Activated T-helper 2 cell treated with anti-CD3 and anti-CD28 coated beads, Interferon-gamma antibody, Interleukin-2, Interleukin-4, amounts not matched to agents 10 μg/mL and 5 μg/mL and 100 μg/mL, durations not matched to agents 14 hours and 24 hours and 36 hours (primary cell): ENCODE data around the gene HSPB1. TPM values are rescaled to one million over a fixed set of nuclear protein-coding genes. Genes with fewer than 3 reads are reported as not detected.

ENCODE experiments used
- DNase-seq: peaks from one replicate; pipeline ENCODE4 v3.0.0; 2021; ENCODE audit warnings: low spot score
- H3K27ac Mint-ChIP-seq: one replicate; pipeline ENCODE4 v1.8.0; 2021; ENCODE audit warnings: mixed read lengths
- H3K27me3 Mint-ChIP-seq: one replicate; pipeline ENCODE4 v1.8.0; 2021; ENCODE audit warnings: low read depth, mixed read lengths
- H3K36me3 Mint-ChIP-seq: one replicate; pipeline ENCODE4 v1.8.0; 2021; ENCODE audit warnings: low read depth, mixed read lengths
- H3K4me1 Mint-ChIP-seq: one replicate; pipeline ENCODE4 v1.8.0; 2021; ENCODE audit warnings: low read depth, mixed read lengths
- H3K4me3 Mint-ChIP-seq: one replicate; pipeline ENCODE4 v1.8.0; 2021; ENCODE audit warnings: low read depth, mild to moderate bottlenecking, moderate library complexity, mixed read lengths
- H3K9me3 Mint-ChIP-seq: one replicate; pipeline ENCODE4 v1.8.0; 2021; ENCODE audit warnings: mixed read lengths
- intact Hi-C: fragments of 100-400 bp; cut with micrococcal nuclease; formaldehyde crosslinking; loops from one replicate; pipeline ENCODE4 v1.15.1; 2023
- total RNA-seq: library from RNA; stranded (reverse); gene quantifications from 2 replicates; pipeline ENCODE4 v1.2.3, GENCODE V29; 2022

The HSPB1 gene
- total RNA-seq, 1 donor from 2014 or later = 131 TPM

DNA sequence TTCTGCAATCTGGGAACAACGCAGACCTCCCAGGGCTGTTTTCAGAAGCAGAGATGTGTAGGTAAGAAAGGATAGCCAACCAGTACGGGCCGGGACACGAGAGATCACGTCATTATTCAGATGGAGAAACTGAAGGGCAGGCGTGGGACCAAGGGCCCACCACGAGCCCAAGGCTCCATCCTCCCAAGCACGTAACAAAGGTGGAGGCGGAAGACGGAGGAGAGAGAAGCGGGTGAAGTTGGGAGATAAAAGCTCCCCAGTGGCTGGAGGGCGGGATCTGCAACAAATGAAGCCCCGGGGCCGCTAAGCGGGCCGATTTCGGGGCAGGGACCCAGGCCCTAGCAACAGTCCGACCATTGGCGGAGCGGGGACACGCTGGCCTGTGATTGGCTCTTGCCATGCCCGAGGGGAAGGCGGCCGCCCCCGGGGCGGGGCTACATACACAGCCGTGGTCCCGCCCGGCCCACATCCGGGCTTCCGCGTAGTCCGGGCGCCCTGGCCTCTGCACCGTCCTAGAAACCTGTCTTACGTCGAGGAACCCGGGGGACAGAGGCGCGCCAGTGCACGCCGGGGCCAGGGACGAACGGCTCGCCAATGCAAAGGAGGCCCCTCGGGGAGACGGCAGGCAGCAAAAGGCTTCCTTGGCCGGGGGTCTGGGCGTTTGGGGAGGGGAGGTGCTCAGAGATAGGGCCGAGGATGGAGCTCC lies 15.5 kb downstream of the HSPB1 start:
- Mint-ChIP-seq H3K9me3 (no peaks in the 10 kb centered on the region), H3K4me1 (peaks cover 34% of the 10 kb centered on the region), H3K36me3 (peaks cover 11% of the 10 kb centered on the region), H3K4me3 (peak overlapping the region; percentile 86), H3K27me3 (no peaks in the 10 kb centered on the region), H3K27ac (peak overlapping the region; percentile 99)
- intact Hi-C loops = loop anchor here (1.0 to 10.0 kb wide), 5 partner anchors 27 to 273 kb away; partner anchors contain the start of genes MDH2 and STYXL1
- DNase-seq = peak; percentile 95

DNA sequence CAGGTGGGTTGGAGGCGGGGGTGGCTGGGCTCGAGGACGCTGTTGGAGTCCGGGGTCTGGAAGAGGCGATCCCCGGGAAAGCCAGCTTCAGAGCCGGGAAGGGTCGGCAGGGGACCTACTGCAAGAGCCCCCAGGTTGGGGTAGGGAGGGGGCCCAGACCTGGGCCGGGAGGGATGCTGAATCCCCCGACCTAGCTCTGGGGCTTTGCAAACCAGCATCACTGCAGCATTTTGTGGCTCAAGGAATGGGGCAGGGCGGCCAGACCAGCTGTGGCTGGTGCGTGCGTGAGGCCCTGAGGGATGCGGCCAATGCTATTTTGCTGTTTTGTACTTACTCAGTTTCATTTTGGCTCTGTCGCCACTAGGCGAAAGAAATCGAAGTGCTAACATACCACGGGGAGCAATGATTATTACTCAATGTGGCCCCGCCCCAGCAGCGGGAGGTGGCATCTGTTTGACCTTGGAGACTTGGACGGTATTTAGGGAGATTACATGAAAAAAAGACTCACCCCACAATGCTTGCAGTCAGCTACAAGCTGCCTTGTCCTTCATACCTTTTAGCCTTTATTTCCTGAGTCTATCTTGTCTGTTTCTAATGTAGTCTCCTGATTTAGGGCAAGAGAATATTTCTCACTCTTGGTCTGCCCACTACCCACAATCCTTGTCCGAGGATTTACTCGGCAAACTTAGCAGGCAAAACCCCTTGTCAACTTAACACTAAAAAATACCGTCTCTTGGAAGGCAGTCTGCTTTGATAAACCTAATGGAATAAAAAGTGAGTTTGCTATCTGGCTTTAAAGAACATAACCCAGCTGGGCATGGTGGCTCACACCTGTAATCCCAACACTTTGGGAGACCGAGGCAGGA lies 16.2 kb downstream of the HSPB1 start:
- H3K27me3 Mint-ChIP-seq = no peaks in the 10 kb centered on the region
- no peaks in the 10 kb centered on the region for H3K9me3 Mint-ChIP-seq
- peak; percentile 68 for DNase-seq
- intact Hi-C loops = loop anchor here (1.0 to 10.0 kb wide), 5 partner anchors 27 to 274 kb away; partner anchors contain the start of genes MDH2 and STYXL1
- H3K4me3 Mint-ChIP-seq = peak overlapping the region; percentile 86
- peaks cover 16% of the 10 kb centered on the region for H3K36me3 Mint-ChIP-seq
- H3K27ac Mint-ChIP-seq = peak overlapping the region; percentile 99
- H3K4me1 Mint-ChIP-seq = peaks cover 34% of the 10 kb centered on the region

DNA sequence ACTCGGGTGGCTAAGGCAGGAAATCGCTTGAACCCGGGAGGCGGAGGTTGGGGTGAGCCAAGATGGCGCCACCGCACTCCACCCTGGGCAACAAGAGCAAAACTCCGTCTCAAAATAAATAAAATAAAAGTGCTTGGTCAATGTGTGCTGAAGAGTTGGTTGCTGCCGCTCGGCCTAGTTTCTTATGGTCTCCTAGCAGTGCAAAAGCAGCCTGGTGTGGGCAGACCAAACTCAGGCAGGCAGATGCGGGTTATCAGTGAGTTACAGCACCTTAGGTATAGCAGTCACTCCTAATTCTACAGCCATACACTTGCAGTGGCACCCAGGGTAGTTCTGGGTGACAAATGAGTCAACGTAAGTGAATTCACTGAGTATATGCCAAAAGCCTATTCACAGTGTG lies 22.6 kb downstream of the HSPB1 start:
- Mint-ChIP-seq H3K4me1 (peaks cover 25% of the 10 kb centered on the region), H3K36me3 (peaks cover 64% of the 10 kb centered on the region)

GRCh38 chr7:76325811-76326210 lies 23.3 kb downstream of the HSPB1 start:
- no peak for DNase-seq
- Mint-ChIP-seq H3K36me3 (peaks cover 71% of the 10 kb centered on the region), H3K9me3 (no peaks in the 10 kb centered on the region), H3K4me1 (peaks cover 25% of the 10 kb centered on the region), H3K4me3 (no peak overlapping the region), H3K27ac (no peak overlapping the region), H3K27me3 (no peaks in the 10 kb centered on the region)
- intact Hi-C loops = no loop called here

More for the DNA sequence above, 22.6 kb downstream of the HSPB1 start:
- no peak overlapping the region for H3K4me3 Mint-ChIP-seq
- no peaks in the 10 kb centered on the region for H3K9me3 Mint-ChIP-seq
- no peak for DNase-seq
- no peak overlapping the region for H3K27ac Mint-ChIP-seq
- intact Hi-C loops = no loop called here
- H3K27me3 Mint-ChIP-seq = no peaks in the 10 kb centered on the region

DNA sequence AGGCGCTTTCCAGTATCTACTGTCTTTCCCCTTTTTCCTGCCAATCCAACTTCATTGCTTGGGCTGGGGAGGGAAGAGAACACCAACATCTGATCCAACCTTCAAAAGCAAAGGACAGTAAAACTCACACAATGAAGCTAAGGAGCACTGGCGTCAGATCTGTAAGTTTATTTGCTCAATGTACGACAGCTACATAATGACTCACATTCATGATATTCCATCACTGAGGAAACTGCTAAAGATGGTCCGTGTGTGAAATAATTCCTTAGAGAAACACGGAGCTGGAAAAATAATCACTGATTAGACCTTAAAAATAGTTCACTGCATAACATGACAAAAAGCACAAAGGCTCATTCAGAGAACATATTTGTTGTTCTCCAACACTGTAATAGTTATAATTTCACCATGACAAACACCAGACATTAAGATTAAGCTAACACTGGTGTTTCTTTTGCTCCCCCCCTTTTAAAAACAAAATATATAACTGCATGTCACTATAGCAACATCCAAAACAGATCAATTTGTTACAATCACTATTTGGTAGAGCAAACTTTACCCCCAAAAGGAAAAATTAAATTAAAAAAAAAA lies 24.3 kb downstream of the HSPB1 start:
- no peaks in the 10 kb centered on the region for H3K9me3 Mint-ChIP-seq
- H3K27me3 Mint-ChIP-seq = no peaks in the 10 kb centered on the region
- H3K4me3 Mint-ChIP-seq = no peak overlapping the region
- DNase-seq = no peak
- intact Hi-C loops = no loop called here
- peaks cover 77% of the 10 kb centered on the region for H3K36me3 Mint-ChIP-seq
- peaks cover 25% of the 10 kb centered on the region for H3K4me1 Mint-ChIP-seq
- H3K27ac Mint-ChIP-seq = no peak overlapping the region

- Mint-ChIP-seq H3K27me3 (no peaks in the 10 kb centered on the region), H3K4me1 (peaks cover 25% of the 10 kb centered on the region), H3K27ac (no peak overlapping the region), H3K36me3 (peaks cover 79% of the 10 kb centered on the region), H3K9me3 (no peaks in the 10 kb centered on the region), H3K4me3 (no peak overlapping the region)
- DNase-seq = no peak
- intact Hi-C loops = no loop called here
These were observed 25.1 kb downstream of the HSPB1 start for GRCh38 chr7:76327610-76328009.

DNA sequence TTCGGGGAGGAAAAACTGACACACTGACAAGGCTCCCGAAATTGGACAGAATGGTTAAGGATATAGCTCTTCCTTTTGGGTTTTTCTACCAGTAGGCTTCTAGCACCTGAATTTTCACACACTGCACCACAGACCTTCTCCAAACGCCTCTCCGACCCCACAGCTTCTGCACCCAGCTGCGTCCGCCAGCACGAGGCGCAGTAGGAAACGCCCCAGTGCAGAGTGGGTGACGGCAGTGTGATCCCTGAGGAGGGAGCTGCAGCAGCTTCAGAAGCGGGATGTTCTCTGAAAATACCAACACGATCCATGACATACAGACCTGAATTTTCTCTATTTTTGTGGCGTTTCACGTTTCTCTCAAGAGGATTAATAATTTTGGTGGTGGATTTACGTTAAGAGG lies 25.9 kb downstream of the HSPB1 start:
- H3K4me3 Mint-ChIP-seq = no peak overlapping the region
- H3K9me3 Mint-ChIP-seq = no peaks in the 10 kb centered on the region
- peaks cover 25% of the 10 kb centered on the region for H3K4me1 Mint-ChIP-seq
- no peaks in the 10 kb centered on the region for H3K27me3 Mint-ChIP-seq
- intact Hi-C loops = no loop called here
- no peak for DNase-seq
- H3K27ac Mint-ChIP-seq = no peak overlapping the region
- H3K36me3 Mint-ChIP-seq = peaks cover 78% of the 10 kb centered on the region

DNA sequence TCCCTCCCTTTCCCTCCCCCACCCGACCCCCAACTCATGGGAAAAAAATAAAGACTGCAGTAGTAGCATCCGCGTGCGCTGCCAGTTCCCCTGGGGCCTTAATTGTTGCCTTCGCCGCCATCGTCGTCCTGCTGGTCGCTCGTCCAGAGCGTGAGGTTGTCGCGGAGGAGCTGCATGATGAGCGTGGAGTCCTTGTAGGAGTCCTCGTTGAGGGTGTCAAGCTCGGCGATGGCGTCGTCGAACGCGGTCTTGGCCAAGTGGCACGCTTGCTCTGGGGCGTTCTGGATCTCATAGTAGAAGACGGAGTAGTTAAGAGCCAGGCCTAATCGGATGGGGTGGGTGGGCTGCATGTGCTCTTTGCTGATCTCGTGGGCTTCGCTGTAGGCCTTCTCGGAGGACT lies 27.0 kb downstream of the HSPB1 start:
- Mint-ChIP-seq H3K27me3 (no peaks in the 10 kb centered on the region), H3K36me3 (peaks cover 78% of the 10 kb centered on the region), H3K4me1 (peaks cover 24% of the 10 kb centered on the region), H3K27ac (no peak overlapping the region), H3K9me3 (no peaks in the 10 kb centered on the region), H3K4me3 (no peak overlapping the region)
- no peak for DNase-seq
- intact Hi-C loops = no loop called here

- no peak for DNase-seq
- Mint-ChIP-seq H3K9me3 (no peaks in the 10 kb centered on the region), H3K36me3 (peaks cover 72% of the 10 kb centered on the region), H3K4me3 (no peak overlapping the region), H3K27ac (peak overlapping the region; percentile 36), H3K27me3 (no peaks in the 10 kb centered on the region), H3K4me1 (peaks cover 24% of the 10 kb centered on the region)
- intact Hi-C loops = no loop called here
These were observed 27.8 kb downstream of the HSPB1 start for GRCh38 chr7:76330261-76330660.

DNA sequence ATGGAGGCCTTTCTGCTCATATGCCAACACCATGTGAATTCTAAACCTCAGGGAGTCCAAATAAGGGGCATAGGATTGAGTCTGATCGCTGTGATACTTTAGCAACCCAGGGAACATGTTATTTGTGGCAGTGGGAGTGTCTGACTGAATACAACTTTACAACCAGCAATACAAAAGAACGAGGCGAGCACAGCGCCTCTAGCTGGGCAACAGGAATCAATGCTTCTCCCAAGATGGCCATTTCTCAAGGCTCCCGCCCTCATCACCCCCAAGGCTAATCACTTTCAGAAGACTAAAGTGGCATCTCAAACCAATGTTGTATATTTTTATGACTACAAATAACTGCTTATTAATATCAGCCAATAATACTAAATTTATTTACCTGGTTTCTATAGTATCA lies 28.2 kb downstream of the HSPB1 start:
- Mint-ChIP-seq H3K4me3 (no peak overlapping the region), H3K9me3 (no peaks in the 10 kb centered on the region), H3K27ac (no peak overlapping the region), H3K4me1 (peaks cover 24% of the 10 kb centered on the region), H3K36me3 (peaks cover 70% of the 10 kb centered on the region), H3K27me3 (no peaks in the 10 kb centered on the region)
- intact Hi-C loops = no loop called here
- DNase-seq = no peak

DNA sequence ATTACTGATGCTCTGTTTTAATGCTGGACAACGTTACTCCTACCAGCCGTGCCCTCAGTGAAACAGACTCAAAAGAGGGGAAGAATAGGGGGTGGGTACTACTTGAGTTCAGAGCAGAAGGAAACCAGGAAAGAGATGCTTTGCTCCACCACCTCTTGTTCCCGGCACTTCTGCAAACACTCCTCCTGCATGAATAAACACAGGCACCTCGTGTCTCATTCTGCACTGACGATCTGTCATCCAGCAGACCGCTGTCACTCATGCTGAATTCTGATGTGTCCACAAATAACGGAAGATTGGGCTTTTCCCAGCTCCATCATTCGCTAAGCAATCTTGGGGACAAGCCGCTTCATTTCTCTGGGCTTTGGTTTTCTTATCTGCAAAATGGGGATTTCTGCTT lies 29.6 kb downstream of the HSPB1 start:
- peaks cover 62% of the 10 kb centered on the region for H3K36me3 Mint-ChIP-seq
- H3K9me3 Mint-ChIP-seq = no peaks in the 10 kb centered on the region
- H3K27ac Mint-ChIP-seq = no peak overlapping the region
- peaks cover 21% of the 10 kb centered on the region for H3K4me1 Mint-ChIP-seq
- H3K27me3 Mint-ChIP-seq = no peaks in the 10 kb centered on the region
- intact Hi-C loops = no loop called here
- DNase-seq = no peak
- no peak overlapping the region for H3K4me3 Mint-ChIP-seq

- Mint-ChIP-seq H3K4me3 (no peak overlapping the region), H3K4me1 (peaks cover 13% of the 10 kb centered on the region), H3K27me3 (no peaks in the 10 kb centered on the region), H3K27ac (no peak overlapping the region), H3K9me3 (no peaks in the 10 kb centered on the region), H3K36me3 (peaks cover 63% of the 10 kb centered on the region)
- no peak for DNase-seq
- intact Hi-C loops = no loop called here
These were observed 31.1 kb downstream of the HSPB1 start for GRCh38 chr7:76333511-76334101.
